ENCODE measurements around the gene LATS2.

Gene LATS2

DNA sequence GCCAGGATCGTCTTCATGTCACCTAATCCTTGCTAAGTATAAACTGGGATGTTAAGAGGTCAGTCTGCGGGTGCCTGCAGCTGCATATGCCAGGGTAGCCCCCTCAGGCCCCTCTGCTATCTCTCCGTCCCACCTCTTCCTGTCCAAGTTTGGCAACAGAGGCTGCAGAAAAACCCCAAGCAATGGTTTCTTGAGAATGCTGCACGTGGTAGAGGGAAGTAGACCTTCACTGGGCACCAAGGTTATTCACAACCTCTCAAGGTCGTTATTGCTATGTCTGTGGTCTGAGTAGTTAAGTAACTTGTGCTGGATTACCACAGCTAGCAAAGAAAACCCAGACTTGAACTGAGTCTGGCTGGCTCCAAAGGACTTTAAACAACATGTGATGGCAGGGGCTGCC lies 81.0 kb downstream of the LATS2 start:
- no peak overlapping the region for H3K4me3 ChIP-seq (ENCODE audit: control insufficient read depth, low read depth, low read length)
- no peak for DNase-seq (ENCODE audit: low read depth)
- TF ChIP-seq, protein P1, sequence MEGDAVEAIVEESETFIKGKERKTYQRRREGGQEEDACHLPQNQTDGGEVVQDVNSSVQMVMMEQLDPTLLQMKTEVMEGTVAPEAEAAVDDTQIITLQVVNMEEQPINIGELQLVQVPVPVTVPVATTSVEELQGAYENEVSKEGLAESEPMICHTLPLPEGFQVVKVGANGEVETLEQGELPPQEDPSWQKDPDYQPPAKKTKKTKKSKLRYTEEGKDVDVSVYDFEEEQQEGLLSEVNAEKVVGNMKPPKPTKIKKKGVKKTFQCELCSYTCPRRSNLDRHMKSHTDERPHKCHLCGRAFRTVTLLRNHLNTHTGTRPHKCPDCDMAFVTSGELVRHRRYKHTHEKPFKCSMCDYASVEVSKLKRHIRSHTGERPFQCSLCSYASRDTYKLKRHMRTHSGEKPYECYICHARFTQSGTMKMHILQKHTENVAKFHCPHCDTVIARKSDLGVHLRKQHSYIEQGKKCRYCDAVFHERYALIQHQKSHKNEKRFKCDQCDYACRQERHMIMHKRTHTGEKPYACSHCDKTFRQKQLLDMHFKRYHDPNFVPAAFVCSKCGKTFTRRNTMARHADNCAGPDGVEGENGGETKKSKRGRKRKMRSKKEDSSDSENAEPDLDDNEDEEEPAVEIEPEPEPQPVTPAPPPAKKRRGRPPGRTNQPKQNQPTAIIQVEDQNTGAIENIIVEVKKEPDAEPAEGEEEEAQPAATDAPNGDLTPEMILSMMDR (conservative IDR thresholded peaks at IDR 0.05; ENCODE audit: control insufficient read depth, insufficient read depth, low read depth, low read length) = no peak

DNA sequence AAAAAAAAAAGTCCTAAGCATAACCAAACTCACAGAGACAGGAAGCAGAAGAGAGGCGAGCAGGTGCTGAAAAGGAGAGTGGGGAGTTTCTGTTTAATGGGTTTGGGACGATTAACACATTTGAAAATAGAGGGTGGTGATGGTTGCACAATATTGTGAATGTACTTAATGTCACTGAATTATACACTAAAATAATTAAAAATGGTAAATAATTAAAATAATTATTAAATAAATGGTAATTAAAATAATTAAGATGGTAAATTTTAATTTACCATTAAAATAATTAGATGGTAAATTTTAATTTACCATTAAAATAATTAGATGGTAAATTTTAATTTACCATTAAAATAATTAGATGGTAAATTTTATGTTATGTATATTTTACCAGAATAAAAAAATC lies 84.0 kb downstream of the LATS2 start:
- no peak overlapping the region for H3K4me3 ChIP-seq (ENCODE audit: control insufficient read depth, low read depth, low read length)
- TF ChIP-seq, protein P1 (conservative IDR thresholded peaks at IDR 0.05; ENCODE audit: control insufficient read depth, insufficient read depth, low read depth, low read length) = no peak
- no peak for DNase-seq (ENCODE audit: low read depth)

DNA sequence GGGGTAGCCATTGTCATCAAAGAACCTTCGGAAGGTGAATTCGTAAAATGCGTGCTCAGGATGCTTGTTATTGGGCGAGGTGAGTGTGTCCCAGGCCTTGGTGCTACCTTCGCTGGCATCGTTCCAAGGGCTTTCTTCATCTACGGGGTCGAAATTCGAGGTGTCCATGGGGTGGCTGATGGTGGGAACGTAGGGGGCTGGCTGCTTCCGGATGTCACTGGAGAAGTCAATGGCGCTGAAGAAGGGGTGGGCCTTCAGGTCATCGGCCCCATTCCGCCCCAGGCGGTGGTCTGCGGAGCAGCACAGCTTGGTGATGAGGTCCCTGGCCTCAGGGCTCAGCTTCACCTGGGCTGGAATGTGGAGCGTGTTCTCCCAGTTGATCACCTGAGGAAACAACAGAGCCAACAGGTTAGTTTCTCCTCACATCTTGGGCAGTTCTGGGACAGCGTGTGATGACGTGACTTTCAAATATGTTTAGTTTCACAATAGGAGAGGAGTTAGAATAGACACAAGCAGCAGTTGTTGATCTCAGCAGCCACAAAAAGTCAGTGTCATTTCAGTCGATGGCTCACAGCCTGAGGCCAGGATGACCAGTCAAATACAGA lies 86.3 kb downstream of the LATS2 start:
- TF ChIP-seq, protein P1 (conservative IDR thresholded peaks at IDR 0.05; ENCODE audit: control insufficient read depth, insufficient read depth, low read depth, low read length) = no peak
- no peak for DNase-seq (ENCODE audit: low read depth)
- H3K4me3 ChIP-seq (ENCODE audit: control insufficient read depth, low read depth, low read length) = no peak overlapping the region

DNA sequence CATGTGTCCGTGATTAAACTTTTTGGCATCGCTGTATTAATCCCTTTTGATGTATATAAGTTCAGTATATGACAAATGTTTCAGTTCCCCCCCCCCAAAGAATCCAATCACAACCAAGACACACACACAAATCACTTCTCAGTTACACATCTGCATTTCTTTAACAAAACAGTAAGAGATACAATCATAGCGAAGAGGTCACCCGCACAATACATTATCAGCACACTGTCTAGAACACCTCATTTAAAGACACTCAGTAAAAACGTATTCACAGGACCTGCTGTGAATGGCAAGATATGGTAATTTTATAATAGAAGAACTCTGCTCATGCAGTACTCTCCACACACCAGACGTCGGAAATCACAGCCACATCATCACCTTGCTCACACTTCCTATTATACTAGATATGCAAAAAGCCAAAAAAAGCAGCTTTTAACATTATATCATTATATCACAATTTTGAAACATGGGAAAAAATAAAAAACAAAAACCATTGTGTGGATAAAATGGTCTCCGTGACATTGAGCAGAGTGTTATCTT lies 87.4 kb downstream of the LATS2 start:
- no peak for DNase-seq (ENCODE audit: low read depth)
- TF ChIP-seq, protein P1 (conservative IDR thresholded peaks at IDR 0.05; ENCODE audit: control insufficient read depth, insufficient read depth, low read depth, low read length) = no peak
- H3K4me3 ChIP-seq (ENCODE audit: control insufficient read depth, low read depth, low read length) = no peak overlapping the region

DNA sequence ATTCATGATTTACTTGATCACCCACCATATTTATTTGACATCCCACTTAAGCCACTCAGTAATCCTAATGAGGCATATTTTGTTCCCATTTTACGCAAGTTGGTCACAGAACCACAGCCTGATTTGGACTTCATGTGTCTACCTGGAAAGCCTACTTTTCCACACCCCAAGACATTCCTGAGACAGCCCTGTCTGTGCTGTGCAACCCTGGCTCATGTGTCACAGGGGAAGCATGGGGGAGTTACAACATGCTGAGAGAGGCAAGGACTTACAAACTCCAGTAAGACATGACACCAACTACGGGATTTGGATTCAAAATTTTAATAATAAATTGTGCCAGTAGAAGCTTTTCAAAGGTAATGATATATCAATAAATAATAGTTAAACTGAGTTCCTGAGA lies 88.7 kb downstream of the LATS2 start:
- TF ChIP-seq, protein P1 (conservative IDR thresholded peaks at IDR 0.05; ENCODE audit: control insufficient read depth, insufficient read depth, low read depth, low read length) = no peak
- H3K4me3 ChIP-seq (ENCODE audit: control insufficient read depth, low read depth, low read length) = no peak overlapping the region
- DNase-seq (ENCODE audit: low read depth) = no peak

DNA sequence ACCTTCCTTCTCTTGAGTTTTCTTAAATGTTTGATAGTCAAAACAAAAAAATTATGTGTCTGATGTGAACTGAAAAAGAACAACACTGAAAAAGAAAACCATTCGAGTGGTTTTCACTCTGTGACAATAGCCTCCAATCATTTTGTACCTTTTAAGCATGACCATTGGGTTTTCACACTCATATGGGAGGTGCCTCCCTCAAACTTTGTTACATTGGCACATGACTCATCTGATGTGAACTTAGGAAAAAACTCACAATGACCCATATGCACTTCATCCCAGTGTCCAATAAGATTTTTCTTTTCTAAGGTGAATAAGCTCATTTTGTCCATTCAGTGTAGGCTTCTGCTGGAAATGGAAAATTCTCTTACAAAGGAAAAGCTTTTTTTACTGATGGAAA lies 92.2 kb downstream of the LATS2 start:
- H3K4me3 ChIP-seq (ENCODE audit: control insufficient read depth, low read depth, low read length) = no peak overlapping the region
- TF ChIP-seq, protein P1 (conservative IDR thresholded peaks at IDR 0.05; ENCODE audit: control insufficient read depth, insufficient read depth, low read depth, low read length) = no peak
- DNase-seq (ENCODE audit: low read depth) = peak; percentile 79
